NCI-H1105 (cell line): ENCODE data around the gene FBXL2.
"Not testable (repeated sequence)": the region's sequence is repeated elsewhere in the genome, so short reads cannot be mapped to it uniquely, and the experiment has no call there.

Experiments used
- DNase-seq: peaks from one replicate; lab custom pipeline; 2025; lab: John Stamatoyannopoulos, UW

Gene FBXL2

GRCh38 chr3:33429306-33429705, 152.1 kb downstream of the FBXL2 start:
- DNase-seq, result not testable (repeated sequence)

DNA sequence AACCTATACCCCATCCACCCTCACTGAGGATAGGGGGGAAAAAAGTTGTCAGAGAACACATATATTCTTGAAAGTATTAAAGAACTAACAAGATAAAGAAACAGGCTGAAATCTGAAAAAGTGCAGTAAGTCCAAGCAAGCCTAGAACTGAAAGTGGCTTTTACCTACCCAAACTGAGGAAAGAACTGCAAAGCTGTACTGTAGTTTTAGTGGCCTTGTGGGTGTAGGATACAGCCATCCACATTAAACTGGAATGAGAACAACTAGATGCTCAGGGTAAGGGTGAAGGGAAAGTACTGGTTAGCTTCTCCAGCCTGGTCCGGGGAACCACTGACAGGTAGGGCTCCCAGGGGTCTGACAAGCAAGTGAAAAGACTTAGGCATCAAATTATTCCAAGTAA, 152.8 kb downstream of the FBXL2 start:
- no peak for DNase-seq

- DNase-seq, result no peak
These were observed 153.3 kb downstream of the FBXL2 start for GRCh38 chr3:33430571-33430970.

DNA sequence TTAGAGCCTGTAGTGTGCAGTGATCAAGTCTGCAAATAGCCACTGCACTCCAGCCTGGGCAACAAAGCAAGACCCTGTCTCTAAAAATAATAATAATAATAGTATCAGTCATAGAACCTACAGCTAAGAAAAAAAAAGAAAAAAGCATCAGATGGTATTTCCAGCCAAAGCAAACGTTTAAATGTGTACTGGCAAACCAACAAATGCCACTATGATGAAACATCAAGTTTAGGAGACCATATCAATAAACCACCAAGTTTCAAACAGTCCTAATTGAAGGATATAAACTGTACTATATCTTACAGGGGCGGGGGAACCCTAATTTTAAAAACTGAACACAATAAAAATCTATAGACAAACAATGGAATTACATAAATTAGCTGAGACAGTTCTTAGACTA, 156.6 kb downstream of the FBXL2 start:
- DNase-seq, result no peak
